NCI-H2196 (cell line): Measurements from ENCODE around the gene DOK7.
A peak's percentile ranks its signal among the peaks of the same experiment; 100 is the strongest.

Source experiments
- DNase-seq: peaks from one replicate; lab custom pipeline; 2025; ENCODE audit not compliant: unreplicated experiment; lab: John Stamatoyannopoulos, UW

DOK7 gene

GRCh38 chr4:3462321-3462789, 751 bp upstream of the DOK7 start:
- no peak for DNase-seq

- DNase-seq: no peak
These were observed 646 bp downstream of the DOK7 start for GRCh38 chr4:3463556-3464348.

- no peak for DNase-seq
These were observed 1.3 kb downstream of the DOK7 start for GRCh38 chr4:3464349-3464905.

DNA sequence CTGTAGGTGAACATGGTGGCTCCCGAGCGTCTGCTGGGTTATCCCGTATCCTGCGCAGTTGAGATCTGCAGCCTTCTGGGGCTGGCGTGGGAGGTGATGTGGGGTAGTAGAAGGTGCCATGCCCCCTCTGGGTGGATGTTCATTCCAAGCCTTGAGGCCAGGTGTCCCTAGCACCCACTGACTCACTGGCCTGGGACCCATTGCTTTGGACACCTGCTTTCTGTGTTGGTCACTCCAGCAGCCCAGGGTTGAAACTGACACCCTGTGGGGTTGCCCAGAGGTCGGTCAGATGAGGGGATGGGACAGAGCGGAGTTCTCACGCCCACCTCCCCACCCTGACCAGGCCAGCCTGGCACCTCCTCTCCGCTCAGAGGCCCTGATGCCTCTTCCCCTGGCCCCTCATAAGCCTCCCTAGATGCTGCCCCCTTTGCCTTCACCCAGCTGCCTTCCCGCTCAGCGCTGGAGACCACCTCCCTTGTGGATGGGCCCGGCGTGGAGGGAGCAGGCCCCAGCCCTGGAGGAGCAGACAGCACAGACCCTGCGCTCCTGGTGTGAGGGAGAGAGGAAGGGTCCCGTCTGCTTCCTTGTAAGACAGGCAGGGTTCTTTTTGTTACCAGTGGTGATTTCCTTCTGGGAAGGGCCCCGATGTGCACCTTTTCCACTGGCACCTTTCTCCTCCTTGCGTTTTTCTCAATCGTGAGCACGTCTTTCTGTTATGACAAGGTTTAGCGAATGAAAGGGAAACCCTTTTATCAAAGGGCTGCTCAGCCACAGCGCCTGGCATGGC, 2.0 kb downstream of the DOK7 start:
- DNase-seq: no peak

DNA sequence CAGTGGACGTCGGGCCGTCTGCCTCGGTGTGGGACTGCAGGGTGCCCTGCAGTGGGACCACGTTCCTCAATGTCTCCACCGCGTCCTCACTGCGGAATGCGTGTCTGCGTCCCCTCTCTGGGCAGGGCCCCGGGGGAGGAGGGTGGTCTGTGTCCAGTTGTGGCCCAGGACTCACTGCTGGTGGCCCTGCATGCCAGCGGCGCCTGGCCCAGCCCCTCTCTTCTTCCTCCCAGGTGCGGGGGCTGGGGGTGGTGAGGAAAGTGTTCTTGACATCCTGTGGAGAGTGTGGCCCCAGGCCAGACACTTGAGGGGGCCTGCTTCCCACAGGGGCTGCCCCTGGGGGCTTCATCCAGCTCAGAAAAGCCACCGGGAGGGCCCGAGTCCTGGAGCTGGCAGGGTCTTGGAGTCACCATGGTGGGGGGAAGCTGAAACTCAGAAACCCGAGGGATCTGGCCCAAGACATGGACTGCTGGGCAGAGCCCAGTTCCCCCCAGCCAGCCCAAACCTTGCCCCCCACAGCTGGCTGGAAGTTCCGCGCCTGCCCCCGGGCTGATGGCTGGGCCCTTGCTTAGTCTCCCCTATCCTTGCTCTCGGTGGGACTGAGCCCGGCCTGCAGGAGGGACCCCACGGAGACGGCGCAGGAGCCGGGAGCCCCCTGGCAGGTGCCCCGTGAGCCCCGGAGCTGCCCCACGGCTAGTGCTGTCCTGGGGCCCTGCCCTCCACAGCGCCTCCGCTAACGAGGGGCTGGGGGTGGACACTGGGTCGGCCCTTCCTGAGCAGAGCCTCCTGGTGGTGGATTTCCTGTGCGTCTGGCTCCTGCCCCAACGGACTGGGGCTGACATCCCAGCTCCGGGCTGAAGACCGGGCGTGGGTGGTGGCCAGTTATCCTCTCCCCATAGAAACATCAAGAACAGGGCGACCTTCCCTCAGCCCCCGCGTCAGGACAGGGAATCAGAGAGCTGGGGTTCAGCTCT, 2.9 kb downstream of the DOK7 start:
- no peak for DNase-seq

DNA sequence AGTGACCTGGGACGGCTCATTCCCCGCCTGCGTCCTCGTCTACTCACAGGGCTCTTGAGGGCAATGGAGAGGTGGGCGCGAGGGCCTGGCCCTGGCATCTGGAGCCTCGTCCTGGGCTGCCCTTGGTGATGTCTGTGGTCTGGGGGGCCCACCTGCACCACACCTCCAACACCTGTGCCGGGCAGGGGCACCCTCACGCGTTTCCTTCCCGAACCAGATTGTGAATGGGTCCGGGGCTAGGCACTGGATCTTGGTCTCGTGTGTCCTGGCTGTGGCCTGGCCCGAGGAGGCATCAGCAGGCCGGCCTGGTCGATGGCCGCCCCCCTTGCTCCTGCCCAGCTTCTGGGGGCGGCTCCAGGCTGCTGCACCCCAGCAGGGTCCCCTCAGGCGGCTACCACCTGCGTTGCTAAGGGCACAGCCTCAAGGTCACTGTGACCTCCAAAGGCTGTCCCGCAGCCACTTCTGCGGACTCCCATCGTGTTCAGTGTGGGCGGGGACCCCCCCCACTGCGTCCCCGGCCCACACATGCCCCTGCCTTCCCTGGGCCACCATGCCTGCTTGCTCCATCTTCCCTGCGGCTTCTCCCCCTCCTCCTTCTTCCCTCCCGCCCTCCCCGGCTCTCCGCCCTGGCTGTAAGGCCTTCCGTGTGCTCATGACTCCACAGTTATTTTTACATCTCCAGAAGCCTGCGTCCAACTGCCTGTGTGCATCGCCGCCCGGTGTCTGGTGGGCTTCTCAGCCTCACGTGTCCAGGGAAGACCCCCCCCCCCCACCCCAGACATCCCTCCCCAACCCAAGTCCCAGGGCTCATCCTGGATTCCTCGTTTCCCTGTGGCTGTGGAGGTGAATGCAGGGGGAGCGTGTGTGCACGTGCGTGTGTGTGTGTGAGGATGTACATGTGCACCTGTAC, 3.8 kb downstream of the DOK7 start:
- DNase-seq: no peak

- no peak for DNase-seq
These were observed 4.5 kb downstream of the DOK7 start for GRCh38 chr4:3467601-3468031.

- no peak for DNase-seq
These were observed 5.0 kb downstream of the DOK7 start for GRCh38 chr4:3468154-3468553.

- DNase-seq: no peak
These were observed 5.7 kb downstream of the DOK7 start for GRCh38 chr4:3468804-3469203.

GRCh38 chr4:3469386-3470243, 6.5 kb downstream of the DOK7 start:
- no peak for DNase-seq

DNA sequence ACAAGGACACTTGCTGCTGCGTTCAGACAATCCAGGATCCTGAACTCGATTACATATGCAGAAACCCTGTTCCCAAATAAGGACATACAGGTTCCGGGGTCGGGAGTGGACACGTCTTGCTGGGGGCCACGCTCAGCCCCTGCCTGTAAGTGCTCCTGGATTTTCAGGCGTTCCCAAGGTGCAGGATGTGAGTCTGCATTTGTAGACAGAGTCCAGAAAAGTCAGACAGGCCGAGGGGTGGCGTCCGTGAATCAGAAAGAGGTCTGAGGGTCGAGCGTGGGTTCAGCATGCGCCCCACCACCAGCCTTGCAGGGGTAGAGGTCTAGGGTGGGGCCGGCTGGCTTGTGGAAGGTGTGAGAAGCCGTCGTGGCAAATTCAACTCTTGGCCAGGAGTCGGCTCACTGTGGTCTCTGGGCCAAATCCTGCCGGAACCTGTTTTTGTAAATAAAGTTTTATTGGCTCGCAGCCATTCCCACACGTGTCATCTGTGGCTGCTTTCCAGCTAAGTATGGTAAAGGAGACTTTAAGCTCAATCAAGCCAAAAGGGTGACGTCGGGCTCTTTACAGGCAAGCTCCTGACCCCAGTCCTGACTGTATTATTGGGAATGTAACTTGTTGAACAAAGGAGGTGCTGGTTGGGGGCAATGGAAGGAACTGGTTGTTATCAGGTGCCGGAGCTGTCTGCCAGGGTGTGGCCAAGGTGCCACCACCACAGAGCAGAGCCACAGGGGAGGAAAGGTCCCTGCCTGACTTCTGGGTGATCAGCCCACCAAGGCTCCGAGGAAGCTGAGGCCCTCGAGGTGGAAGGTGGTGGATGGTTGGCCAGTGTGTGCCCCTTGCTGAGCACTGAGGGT, 7.4 kb downstream of the DOK7 start:
- peak; percentile 58 for DNase-seq

GRCh38 chr4:3471098-3471760, 8.1 kb downstream of the DOK7 start:
- no peak for DNase-seq

DNA sequence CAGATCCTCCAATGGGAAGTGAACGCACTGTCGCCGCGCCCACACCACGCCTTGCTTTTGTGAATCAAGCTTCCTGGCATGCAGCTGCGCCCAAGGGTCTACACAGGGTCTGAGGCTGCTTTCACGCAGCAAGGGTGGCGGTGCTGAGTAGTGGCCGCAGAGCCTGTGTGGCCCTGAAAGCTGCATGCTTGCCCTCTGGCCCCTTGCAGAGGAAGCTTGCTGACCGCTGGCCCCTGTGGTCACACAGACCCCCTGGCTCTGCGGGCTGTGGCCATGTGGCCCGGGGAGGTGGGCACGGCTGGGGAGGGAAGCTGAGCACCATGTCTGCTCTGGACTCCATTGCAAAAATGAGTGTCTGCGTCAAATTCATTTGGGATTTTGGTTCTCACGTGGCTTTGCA, 8.8 kb downstream of the DOK7 start:
- DNase-seq: no peak

- DNase-seq: no peak
These were observed 9.5 kb downstream of the DOK7 start for GRCh38 chr4:3472411-3473141.

- no peak for DNase-seq
These were observed 10.3 kb downstream of the DOK7 start for GRCh38 chr4:3473181-3473950.
